GM12878 (cell line): ENCODE measurements around the gene PLXNB2. TPM values are rescaled to one million over a fixed set of nuclear protein-coding genes. Genes with fewer than 3 reads are reported as not detected.

Experiments used
- ATAC-seq: fragments of 200-7000 bp; cut with Tn5 transposase; 3 replicates; pipeline ENCODE4 v1.9.1; 2020; ENCODE audit warnings: mild to moderate bottlenecking, moderate library complexity
- BruUV-seq: library from RNA; stranded (reverse); fragments of 400-500 nt; replicated peaks from 2 replicates; lab custom pipeline; 2021; lab: Mats Ljungman, UMichigan
- CTCF ChIA-PET: fragments of 300-600 bp; sonication (Branson Sonifier 250); formaldehyde crosslinking; extraction: SDS; loops from one replicate; lab custom pipeline; 2021; ENCODE audit warnings: inconsistent platforms; lab: Yijun Ruan, JAX
- POLR2A ChIA-PET: fragments of 350-600 bp; formaldehyde crosslinking; extraction: SDS; loops from one replicate; lab custom pipeline; 2021; ENCODE audit warnings: inconsistent platforms; lab: Charles Lee
- RAD21 ChIA-PET: fragments of 300-600 bp; sonication (Branson Sonifier 250); formaldehyde crosslinking; loops from one replicate; lab custom pipeline; 2023; ENCODE audit warnings: antibody characterized with exemption; ENCODE audit not compliant: unreplicated experiment; lab: Charles Lee
- SMC1A ChIA-PET: fragments of 300-600 bp; sonication (Branson Sonifier 250); formaldehyde crosslinking; loops from one replicate; lab custom pipeline; 2023; ENCODE audit not compliant: unreplicated experiment, uncharacterized antibody; lab: Charles Lee
- DNase-seq: peaks from one replicate; pipeline ENCODE4 v3.0.0-alpha.2; 2011; ENCODE audit warnings: low read depth, low spot score
- FAIRE-seq: peaks from 3 replicates; lab custom pipeline; 2011; peaks lifted over from hg19 to GRCh38; lab: Jason Lieb, UNC
- H2AFZ ChIP-seq: 2 replicates; pipeline ENCODE4 v1.6.0; 2011; ENCODE audit warnings: low read depth, low read length, control low read depth; ENCODE audit not compliant: control insufficient read depth
- H3K27ac ChIP-seq: 2 replicates; pipeline ENCODE4 v1.5.1; 2011; ENCODE audit warnings: control low read depth; ENCODE audit not compliant: control insufficient read depth, insufficient read depth
- H3K27me3 ChIP-seq, 2 experiments: replicated peaks in 1 of 2; 2 replicates each; pipeline versions ENCODE4 v1.6.0 to v1.6.1; 2011; ENCODE audit warnings: low read length in 1 of 2; ENCODE audit not compliant: control insufficient read depth in 2 of 2, insufficient read depth in 2 of 2
- H3K36me3 ChIP-seq, 2 experiments: 2 replicates each; pipeline ENCODE4 v1.5.1; 2011; ENCODE audit warnings: low read length in 1 of 2; ENCODE audit not compliant: control insufficient read depth in 2 of 2, insufficient read depth in 2 of 2
- H3K4me1 ChIP-seq: 2 replicates; pipeline ENCODE4 v1.6.1; 2011; ENCODE audit warnings: mild to moderate bottlenecking, low read length, moderate library complexity, mixed read lengths; ENCODE audit not compliant: control insufficient read depth, insufficient read depth
- H3K4me2 ChIP-seq: 2 replicates; pipeline ENCODE4 v1.6.0; 2011; ENCODE audit warnings: control low read depth; ENCODE audit not compliant: control insufficient read depth, insufficient read depth
- H3K4me3 ChIP-seq: fragments of 200-600 bp; sonication (generic); 2 replicates; pipeline ENCODE4 v1.5.1; 2016
- H3K79me2 ChIP-seq: 2 replicates; pipeline ENCODE4 v1.6.0; 2011; ENCODE audit warnings: low read length; ENCODE audit not compliant: control insufficient read depth, insufficient read depth
- H3K9ac ChIP-seq: 2 replicates; pipeline ENCODE4 v1.8.0; 2011; ENCODE audit warnings: low read length, control low read depth, mixed read lengths; ENCODE audit not compliant: control insufficient read depth, insufficient read depth
- H3K9me3 ChIP-seq: replicated peaks from 3 replicates; pipeline ENCODE4 v1.5.1; 2011; ENCODE audit warnings: mild to moderate bottlenecking, low read length; ENCODE audit not compliant: control insufficient read depth, insufficient read depth
- H4K20me1 ChIP-seq: 2 replicates; pipeline ENCODE4 v1.6.0; 2011; ENCODE audit not compliant: control insufficient read depth, insufficient read depth
- BHLHE40 ChIP-seq, 2 experiments: fragments of 450-650 bp in 1 of 2; IDR thresholded peaks; 2 replicates each; pipeline ENCODE4 v1.6.1; 2011 to 2017; ENCODE audit warnings: low read depth in 2 of 2, borderline replicate concordance in 1 of 2, improper control_type of control experiment in 1 of 2, low read length in 1 of 2, mild to moderate bottlenecking in 1 of 2
- MEF2B ChIP-seq: fragments of 450-650 bp; IDR thresholded peaks from 2 replicates; pipeline ENCODE4 v1.6.1; 2018; ENCODE audit warnings: mild to moderate bottlenecking, moderate library complexity; ENCODE audit not compliant: partially characterized antibody, poor library complexity, severe bottlenecking
- NR2C1 ChIP-seq: fragments of 450-650 bp; IDR thresholded peaks from 2 replicates; pipeline ENCODE4 v1.6.1; 2017; ENCODE audit warnings: antibody characterized with exemption, mild to moderate bottlenecking, moderate library complexity
- POLR2A ChIP-seq: IDR thresholded peaks from 2 replicates; pipeline ENCODE4 v1.6.1; 2011; ENCODE audit warnings: low read depth, mild to moderate bottlenecking, low read length
- RELB ChIP-seq: fragments of 450-650 bp; IDR thresholded peaks from 2 replicates; pipeline ENCODE4 v1.6.1; 2017; ENCODE audit warnings: low read depth, mild to moderate bottlenecking, moderate library complexity
- SMC3 ChIP-seq: IDR thresholded peaks from 2 replicates; pipeline ENCODE4 v1.6.1; 2011; ENCODE audit warnings: low read length, improper control_type of control experiment, borderline replicate concordance
- TCF12 ChIP-seq: IDR thresholded peaks from 2 replicates; pipeline ENCODE4 v1.6.1; 2011; ENCODE audit warnings: low read depth, mild to moderate bottlenecking, low read length
- ZBED1 ChIP-seq: IDR thresholded peaks from 2 replicates; pipeline ENCODE4 v1.6.1; 2016; ENCODE audit warnings: borderline replicate concordance
- ZZZ3 ChIP-seq: IDR thresholded peaks from 2 replicates; pipeline ENCODE4 v1.6.1; 2011; ENCODE audit warnings: low read depth; ENCODE audit not compliant: control insufficient read depth, insufficient read length
- WGBS: methylation state at CpG from one replicate; pipeline ENCODE4 v1.1.6; 2016; ENCODE audit warnings: low lambda C conversion rate; ENCODE audit not compliant: insufficient replicate concordance, insufficient coverage; ENCODE audit errors: missing lambda C conversion rate; 5-methylcytosine and 5-hydroxymethylcytosine counted together
- in situ Hi-C: fragments of 300-500 bp; cut with MboI; formaldehyde crosslinking; loops from 9 replicates; pipeline ENCODE4 v1.14.3; 2018; ENCODE audit warnings: mixed read lengths
- intact Hi-C: fragments of 100-400 bp; cut with micrococcal nuclease; formaldehyde crosslinking; loops from one replicate; pipeline ENCODE4 v1.14.2; 2022; ENCODE audit not compliant: unreplicated experiment
- polyA plus RNA-seq, 11 experiments: library from polyadenylated mRNA; depleted of rRNA in 4 of 11; unstranded in 6 of 11; stranded (reverse) in 5 of 11; fragments of >200 nt; fragmentation: Nextera tagmentation in 4 of 11; fragmentation: Illumina TruSeq in 1 of 11; extraction: Ambion mirVana in 4 of 11; extraction: Trizol in 1 of 11; gene quantifications; 1 replicate in 1 of 11; 2 replicates in 10 of 11; pipeline versions ENCODE4 v1.2.1 to v1.2.3, GENCODE V29; 2011 to 2016; ENCODE audit warnings: inconsistent platforms in 2 of 11, missing spikeins in 2 of 11, low read depth in 1 of 11
- total RNA-seq, 4 experiments: library from RNA; depleted of rRNA in 3 of 4; stranded (reverse); fragments of >200 nt in 3 of 4; fragmentation: Illumina TruSeq in 1 of 4; extraction: Trizol in 1 of 4; gene quantifications; 2 replicates each; pipeline versions ENCODE4 v1.2.1 to v1.2.3, GENCODE V29; 2013 to 2021

The PLXNB2 gene
- total and polyA plus RNA-seq, 10 of the 15 experiments (the other 5 are each of a cell fraction or from before 2014, with no cell fraction given) = 0.68 to 134 (median 41.9) TPM

- FAIRE-seq = no peak
- POLR2A ChIA-PET = interaction anchor here (0.6 to 2.7 kb wide), 3 partner anchors 8 to 291 kb away, joined by 3 to 15 read pairs (median 5); partner anchors contain the start of gene MAPK12
These were observed 57.2 kb downstream of the PLXNB2 start for GRCh38 chr22:50250249-50250554.

GRCh38 chr22:50249341-50250248, 57.9 kb downstream of the PLXNB2 start:
- WGBS = 92% methylated on average over 32 of the region's 32 CpGs
- in situ Hi-C loops = loop anchor here (10.0 kb wide), 2 partner anchors 245 to 365 kb away; no protein-coding TSS in a partner anchor
- DNase-seq = no peak
- Histone ChIP-seq H3K4me3 (peak overlapping the region; percentile 98), H3K4me2 (peak overlapping the region; percentile 98), H3K36me3 (peaks cover 6 to 14% of the 10 kb centered on the region in 2 experiments; a peak in 3 of 4 replicates), H3K9ac (peak overlapping the region; percentile 87; the same call in 1 of the 2 replicates), H3K4me1 (peaks cover 32% of the 10 kb centered on the region), H3K27me3 (no peaks in the 10 kb centered on the region), H3K9me3 (no peaks in the 10 kb centered on the region), H3K79me2 (peaks cover 26% of the 10 kb centered on the region), H3K27ac (peak overlapping the region; percentile 78), H2AFZ (no peak overlapping the region), H4K20me1 (no peaks in the 10 kb centered on the region; the same call in 1 of the 2 replicates)
- BruUV-seq = no TSS peak
- SMC1A ChIA-PET = no interaction called here
- RAD21 ChIA-PET = no interaction called here
- intact Hi-C loops = loop anchor here (5.0 to 10.0 kb wide), 3 partner anchors 225 to 443 kb away; partner anchors contain the start of gene SBF1
- CTCF ChIA-PET = interaction anchor here (1.2 to 3.0 kb wide), 2 partner anchors 59 to 92 kb away, joined by 3 to 20 read pairs; no protein-coding TSS in a partner anchor
- POLR2A ChIA-PET = interaction anchor here (1.0 to 2.7 kb wide), 2 partner anchors 8 to 12 kb away, joined by 5 to 15 read pairs; partner anchors contain the start of gene MAPK12
- FAIRE-seq = no peak
- peak; percentile 6; the same call in 1 of the 2 replicates for TF ChIP-seq POLR2A
- TF ChIP-seq ZZZ3 = no peak
- TF ChIP-seq SMC3 = no peak
- no peak for TF ChIP-seq RELB
- TF ChIP-seq BHLHE40 (IDR thresholded peaks at IDR 0.05; ENCODE audit: borderline replicate concordance in 1 of 2, low read depth in 2 of 2, low read length in 1 of 2) = no peak
- TF ChIP-seq TCF12 = no peak
- no peak for TF ChIP-seq ZBED1
- TF ChIP-seq NR2C1 = peak; percentile 38; the same call in 1 of the 2 replicates
- no peak for ATAC-seq

More at GRCh38 chr22:50250249-50250554, 57.2 kb downstream of the PLXNB2 start:
- Histone ChIP-seq H3K36me3 (peaks cover 6 to 14% of the 10 kb centered on the region in 2 experiments; a peak in 3 of 4 replicates), H3K4me3 (peak overlapping the region; percentile 98), H4K20me1 (no peaks in the 10 kb centered on the region; the same call in 1 of the 2 replicates), H3K9ac (peak overlapping the region; percentile 87), H3K27ac (peak overlapping the region; percentile 78), H3K27me3 (no peaks in the 10 kb centered on the region), H3K9me3 (no peaks in the 10 kb centered on the region), H2AFZ (no peak overlapping the region), H3K79me2 (peaks cover 22% of the 10 kb centered on the region), H3K4me1 (peaks cover 32% of the 10 kb centered on the region), H3K4me2 (peak overlapping the region; percentile 98)
- TF ChIP-seq POLR2A (peak; percentile 9; the same call in 1 of the 2 replicates), MEF2B (no peak)
- ChIA-PET SMC1A (interaction anchor here (1.4 to 1.9 kb wide), 3 partner anchors 8 to 275 kb away, joined by 5 to 6 read pairs (median 5); partner anchors contain the start of gene SCO2), RAD21 (interaction anchor here (3.3 kb wide), 1 partner anchor 91 kb away, joined by 26 read pairs; no protein-coding TSS in a partner anchor), CTCF (interaction anchor here (1.2 to 3.0 kb wide), 7 partner anchors 8 to 248 kb away, joined by 3 to 20 read pairs (median 6); partner anchors contain the start of gene MAPK12)
- BruUV-seq = no TSS peak
- ATAC-seq (no peak), DNase-seq (no peak)
- 76% methylated on average over 11 of the region's 11 CpGs for WGBS
- intact Hi-C loops (loop anchor here (5.0 kb wide), 2 partner anchors 247 to 442 kb away; no protein-coding TSS in a partner anchor), in situ Hi-C loops (loop anchor here (10.0 kb wide), 2 partner anchors 245 to 365 kb away; no protein-coding TSS in a partner anchor)
